GM12801 (cell line): Measurements from ENCODE around the gene FAM131C.

ENCODE experiments used
- TF ChIP-seq, protein P1 (sequence below): IDR thresholded peaks from one replicate; pipeline ENCODE4 v1.5.1; 2011; ENCODE audit warnings: control low read depth; ENCODE audit not compliant: insufficient read length; ENCODE audit errors: extremely low read depth

The FAM131C gene

DNA sequence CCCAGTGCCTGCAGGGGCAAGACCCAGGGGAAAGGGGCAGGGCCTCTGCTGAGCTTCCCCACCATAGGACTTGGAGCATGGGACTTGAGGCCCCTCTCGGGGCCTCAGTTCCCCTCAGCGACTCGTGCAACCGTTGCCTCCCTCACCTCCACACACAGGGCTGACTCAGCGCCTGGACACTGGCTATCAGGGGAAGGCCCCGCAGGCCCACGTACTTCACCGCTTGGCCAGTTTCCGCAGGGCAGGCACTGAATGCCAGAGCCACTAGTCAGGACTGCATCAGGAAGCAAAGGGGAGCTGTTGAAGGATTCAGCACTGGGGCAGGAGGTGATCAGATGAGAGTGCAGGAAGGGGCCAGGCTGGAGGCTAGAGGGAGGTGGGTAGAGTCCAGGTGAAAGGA is 15.5 kb upstream of the FAM131C start:
- TF ChIP-seq, protein P1, sequence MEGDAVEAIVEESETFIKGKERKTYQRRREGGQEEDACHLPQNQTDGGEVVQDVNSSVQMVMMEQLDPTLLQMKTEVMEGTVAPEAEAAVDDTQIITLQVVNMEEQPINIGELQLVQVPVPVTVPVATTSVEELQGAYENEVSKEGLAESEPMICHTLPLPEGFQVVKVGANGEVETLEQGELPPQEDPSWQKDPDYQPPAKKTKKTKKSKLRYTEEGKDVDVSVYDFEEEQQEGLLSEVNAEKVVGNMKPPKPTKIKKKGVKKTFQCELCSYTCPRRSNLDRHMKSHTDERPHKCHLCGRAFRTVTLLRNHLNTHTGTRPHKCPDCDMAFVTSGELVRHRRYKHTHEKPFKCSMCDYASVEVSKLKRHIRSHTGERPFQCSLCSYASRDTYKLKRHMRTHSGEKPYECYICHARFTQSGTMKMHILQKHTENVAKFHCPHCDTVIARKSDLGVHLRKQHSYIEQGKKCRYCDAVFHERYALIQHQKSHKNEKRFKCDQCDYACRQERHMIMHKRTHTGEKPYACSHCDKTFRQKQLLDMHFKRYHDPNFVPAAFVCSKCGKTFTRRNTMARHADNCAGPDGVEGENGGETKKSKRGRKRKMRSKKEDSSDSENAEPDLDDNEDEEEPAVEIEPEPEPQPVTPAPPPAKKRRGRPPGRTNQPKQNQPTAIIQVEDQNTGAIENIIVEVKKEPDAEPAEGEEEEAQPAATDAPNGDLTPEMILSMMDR = no peak

DNA sequence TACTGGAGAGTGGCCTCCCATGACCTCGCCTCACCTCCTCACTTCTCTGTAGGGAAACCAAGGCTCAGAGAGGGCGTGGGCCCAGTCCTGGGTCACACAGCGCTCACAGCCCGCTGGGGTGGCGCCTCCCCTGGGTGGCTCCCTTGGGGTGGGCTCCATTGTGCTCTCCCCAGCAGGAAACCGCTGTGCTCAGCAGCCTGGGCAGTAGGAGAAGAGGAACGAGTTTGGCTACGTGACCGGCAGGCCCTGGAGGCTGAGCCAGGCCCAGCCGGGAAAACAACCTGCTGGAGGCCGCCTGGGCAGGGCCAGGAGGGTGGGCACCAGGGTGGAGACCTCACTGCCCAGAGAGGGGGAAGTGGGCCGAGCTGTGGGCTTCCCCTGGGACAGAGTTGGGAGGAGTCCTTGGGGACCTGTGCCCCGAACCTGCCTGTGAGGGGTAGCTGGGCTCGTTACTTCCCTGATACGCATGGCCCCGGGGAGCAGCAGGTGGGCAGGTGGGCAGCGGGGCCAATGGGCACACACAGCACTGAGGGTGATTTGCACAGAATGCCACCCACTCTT is 15.0 kb upstream of the FAM131C start:
- TF ChIP-seq, protein P1 = no peak

DNA sequence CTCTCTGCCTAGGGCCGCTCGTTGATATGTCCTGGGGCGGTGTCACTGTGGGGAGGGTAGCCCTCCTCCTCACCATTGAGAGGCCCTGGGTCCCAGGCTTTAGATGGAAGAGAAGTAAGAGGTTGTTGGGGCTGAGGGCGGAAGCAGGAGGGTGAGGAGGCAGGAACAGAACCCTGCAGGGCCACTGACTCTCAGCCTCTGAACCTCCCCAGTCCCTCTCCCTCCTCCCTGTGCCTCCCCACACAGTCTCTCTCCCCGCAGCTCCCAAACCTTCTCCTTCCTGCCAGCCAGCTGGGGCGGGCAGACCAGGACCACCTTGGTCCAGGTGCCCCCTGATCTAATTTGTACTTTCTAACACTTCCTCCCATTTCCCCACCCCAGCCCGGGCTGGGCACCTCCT is 14.3 kb upstream of the FAM131C start:
- TF ChIP-seq, protein P1 = no peak

DNA sequence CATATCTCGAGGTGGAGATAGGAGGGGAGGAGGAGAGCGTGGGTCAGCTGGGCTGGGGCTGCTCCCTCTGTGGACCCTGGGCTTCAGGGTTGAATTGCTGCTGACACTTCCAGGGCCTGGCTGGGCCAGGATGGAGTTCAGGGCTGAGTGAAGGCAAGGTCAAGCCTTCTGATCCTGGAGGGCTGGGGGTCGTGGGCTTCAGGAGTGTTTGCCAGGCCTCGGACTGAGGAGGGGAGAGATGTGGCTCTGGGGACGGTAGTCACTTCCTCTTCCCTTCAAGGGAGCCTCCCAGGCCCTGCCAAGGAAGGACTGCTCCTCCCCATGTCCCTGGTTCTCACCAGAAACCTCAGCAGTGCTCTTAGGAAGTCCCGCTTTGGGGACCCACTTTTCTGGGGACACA is 12.1 kb upstream of the FAM131C start:
- TF ChIP-seq, protein P1 = no peak

DNA sequence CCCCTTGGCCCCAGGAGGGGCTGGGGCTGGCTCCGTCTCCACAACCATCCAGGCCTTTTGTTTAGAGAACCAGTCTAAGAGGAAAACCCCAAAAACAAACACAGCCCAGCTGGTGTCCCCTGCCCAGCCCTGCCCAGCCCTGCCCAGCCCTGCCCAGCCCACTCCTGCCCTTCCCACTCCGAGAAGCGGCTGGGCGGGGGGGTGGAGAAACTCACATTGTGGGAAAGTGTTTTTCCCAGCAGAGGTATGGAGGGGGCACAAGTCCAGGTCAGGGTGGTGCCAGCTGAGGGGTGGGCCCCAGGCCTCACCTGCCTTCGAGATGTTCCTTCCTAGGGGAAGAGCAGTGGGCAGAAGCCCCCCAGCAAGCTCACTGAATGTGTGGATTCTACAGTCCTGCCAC is 10.0 kb upstream of the FAM131C start:
- TF ChIP-seq, protein P1 = no peak

DNA sequence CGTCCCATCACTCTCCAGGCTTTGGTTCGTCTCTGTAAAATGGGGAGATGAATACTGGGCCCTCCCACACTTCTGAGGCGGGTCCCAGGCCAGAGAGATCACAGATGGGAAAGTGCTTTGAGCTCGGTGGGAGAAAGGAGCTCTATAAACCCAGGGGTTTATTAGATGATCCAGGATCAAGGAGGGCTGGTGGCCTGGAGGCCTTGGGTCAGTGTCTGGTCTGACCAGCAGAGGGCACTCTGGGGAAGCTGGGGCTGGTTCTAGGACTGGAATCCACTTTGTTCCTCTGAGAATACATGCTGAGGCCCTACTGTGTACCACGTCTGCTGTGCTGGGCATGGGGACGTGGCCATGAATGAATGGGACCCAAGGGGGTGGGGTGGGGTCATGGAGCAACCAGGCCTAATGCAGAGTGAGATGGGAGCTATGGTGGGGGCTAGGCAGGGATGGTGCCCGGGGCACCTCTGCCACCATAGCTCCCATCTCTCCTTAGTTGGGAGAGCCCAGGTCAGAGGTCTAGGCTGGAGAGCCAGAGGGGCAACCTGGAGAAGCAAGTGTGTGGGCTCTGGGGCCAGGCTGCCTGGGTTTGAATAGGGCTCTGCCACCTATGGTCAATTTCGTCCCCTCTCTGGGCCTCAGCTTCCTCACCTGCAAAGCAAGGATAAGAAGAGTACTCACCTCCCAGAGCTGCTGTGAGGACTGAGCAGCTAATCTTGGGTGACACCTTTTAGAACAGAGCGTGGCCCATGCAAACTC is 9.0 kb upstream of the FAM131C start:
- TF ChIP-seq, protein P1 = no peak

DNA sequence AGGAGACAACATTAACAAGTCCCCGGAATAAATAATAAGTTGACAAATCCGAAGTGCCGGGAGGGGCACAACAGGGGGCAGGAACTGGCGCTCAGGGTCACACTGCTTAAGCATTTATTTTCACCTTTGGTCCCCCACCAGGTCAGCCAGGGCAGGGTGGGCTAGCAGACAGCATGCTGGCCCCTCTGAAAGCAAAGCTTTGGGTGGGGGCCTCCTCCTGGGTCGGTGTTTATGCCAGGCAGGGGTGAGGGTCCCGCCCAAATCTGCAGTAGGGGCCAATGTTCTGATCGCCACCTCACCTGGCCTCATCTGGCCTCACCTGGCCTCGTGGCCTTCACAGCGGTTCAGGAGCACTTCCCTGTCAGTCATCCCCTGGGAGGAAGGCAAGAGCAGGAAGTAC is 8.2 kb upstream of the FAM131C start:
- TF ChIP-seq, protein P1 = no peak
